Cerebellar cortex (tissue), 1 donor: Measurements from ENCODE around the gene MGST2.
"Not testable (repeated sequence)": the region's sequence is repeated elsewhere in the genome, so short reads cannot be mapped to it uniquely, and the experiment has no call there.

ENCODE experiments used
- DNase-seq: peaks from one replicate; pipeline ENCODE4 v3.0.0-alpha.2; 2015; ENCODE audit warnings: low spot score

MGST2 gene

DNA sequence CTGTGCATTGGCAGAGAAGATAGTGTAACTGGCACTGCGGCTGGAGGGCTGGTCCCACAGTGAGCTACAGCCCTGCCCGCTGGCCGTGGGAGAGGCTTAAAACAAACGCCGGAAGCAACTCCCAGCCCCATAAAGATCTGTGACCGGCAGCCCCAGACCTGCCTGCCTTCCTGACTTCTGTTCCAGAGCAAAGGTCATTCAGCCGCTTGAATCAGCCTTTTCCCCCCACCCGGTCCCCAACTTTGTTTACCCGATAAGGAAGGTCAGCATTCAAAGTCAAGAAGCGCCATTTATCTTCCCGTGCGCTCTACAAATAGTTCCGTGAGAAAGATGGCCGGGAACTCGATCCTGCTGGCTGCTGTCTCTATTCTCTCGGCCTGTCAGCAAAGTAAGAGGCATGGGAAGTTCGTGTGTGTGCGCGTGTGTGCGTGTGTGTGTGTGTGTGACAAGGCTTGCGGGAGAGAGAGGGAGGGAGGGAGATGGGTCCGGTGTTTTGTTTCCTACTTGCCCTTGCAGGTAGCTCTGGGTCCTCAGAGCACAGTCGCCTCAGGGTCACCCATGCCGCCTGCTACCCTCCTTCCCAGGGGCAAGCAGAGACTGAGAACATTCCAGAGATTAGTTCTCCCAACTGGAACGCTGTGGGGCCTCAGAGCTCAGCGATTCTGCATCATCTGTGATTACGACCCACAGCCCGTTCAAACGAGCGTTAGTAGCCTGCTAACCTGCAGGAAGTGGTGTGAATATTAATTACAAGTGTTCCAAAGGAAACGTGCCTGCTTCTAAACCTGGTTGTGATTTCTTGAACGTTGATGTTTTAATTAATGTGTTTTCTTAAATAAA lies at the start of gene MGST2:
TSS of gene MGST2 (plus strand) at position 130 of the 840 bp plus-strand sequence. CDS start at position 331, 201 bp downstream.
- DNase-seq = peak; percentile 69

DNA sequence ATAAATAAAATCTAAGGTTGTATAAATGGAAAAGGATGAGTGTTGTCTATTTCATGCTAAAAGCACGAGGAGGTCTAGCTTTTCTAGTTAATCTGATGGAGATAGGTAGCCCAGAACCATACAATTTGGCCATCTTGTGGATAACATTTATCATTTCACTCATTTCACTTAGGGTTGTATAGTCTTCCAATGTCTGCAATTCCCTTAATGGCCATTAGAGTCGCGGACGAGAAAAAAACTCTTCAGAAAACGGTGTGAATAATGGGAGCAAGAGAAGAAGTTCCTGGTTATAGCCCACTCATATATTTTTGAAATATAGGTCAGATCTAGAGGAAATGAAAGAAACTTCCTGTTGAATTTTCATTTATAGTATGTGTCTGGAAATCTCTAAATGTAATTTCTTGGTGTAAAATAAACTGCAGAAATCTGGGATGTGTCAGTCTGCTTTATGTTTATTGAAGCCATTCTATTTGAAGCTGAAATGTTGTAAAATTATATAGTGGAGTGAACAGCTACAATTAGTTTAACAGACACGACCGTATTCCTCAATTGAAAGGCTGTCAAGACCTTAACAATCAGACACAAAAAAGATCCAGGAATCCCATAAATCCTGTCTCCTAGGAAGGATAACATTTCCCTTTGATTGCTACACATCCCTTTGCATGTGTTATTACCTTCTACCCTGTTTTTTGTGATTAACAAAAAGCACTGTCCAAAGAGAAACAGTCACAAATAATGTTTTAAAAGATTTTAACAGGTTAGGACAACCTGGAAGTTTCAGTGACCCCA lies 47.7 kb upstream of the MGST2 start:
- no peak for DNase-seq

DNA sequence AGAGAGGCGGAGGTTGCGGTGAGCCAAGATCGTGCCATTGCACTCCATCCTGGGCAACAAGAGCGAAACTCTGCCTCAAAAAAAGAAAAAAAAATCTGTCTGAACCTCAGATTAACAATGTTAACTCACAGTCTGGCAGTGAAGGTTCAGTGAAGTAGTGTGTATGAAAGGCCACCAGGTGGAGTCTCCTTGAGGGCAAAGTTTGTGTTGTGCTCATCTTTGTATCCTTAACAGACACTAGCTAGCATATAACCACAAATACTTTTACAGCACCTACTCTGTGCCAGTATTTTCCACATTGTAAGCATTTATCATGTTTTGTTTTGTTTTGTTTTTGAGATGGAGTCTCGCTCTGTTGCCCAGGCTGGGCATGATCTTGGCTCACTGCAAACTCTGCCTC lies 46.0 kb upstream of the MGST2 start:
- peak; percentile 21 for DNase-seq

DNA sequence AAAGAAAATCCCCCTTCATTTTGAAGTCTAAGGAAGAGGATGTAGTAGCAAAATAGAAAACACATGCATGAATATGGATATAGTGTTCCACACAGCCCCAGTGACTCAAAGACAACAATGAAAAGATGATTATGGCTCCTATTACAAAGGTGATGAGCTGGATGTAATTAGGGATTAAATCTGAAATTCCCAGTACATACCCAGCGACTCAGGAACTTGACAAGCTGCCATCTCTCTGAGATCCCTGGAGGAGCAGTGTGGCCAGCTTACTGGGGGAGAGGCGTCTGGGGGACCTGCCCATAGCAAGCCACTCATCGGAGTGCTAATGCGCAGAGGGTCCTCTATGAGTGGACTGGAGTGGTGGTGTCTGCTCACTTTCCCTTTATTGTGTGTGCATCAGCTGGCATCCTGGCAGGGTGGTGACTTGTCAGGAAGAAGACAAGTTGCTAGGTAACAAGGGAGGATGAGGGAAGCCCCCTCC lies 42.7 kb upstream of the MGST2 start:
- no peak for DNase-seq

- DNase-seq = no peak
Measured at GRCh38 chr4:139624441-139625092, 41.1 kb upstream of the MGST2 start.

- no peak for DNase-seq
Measured at GRCh38 chr4:139625093-139625455, 40.5 kb upstream of the MGST2 start.

DNA sequence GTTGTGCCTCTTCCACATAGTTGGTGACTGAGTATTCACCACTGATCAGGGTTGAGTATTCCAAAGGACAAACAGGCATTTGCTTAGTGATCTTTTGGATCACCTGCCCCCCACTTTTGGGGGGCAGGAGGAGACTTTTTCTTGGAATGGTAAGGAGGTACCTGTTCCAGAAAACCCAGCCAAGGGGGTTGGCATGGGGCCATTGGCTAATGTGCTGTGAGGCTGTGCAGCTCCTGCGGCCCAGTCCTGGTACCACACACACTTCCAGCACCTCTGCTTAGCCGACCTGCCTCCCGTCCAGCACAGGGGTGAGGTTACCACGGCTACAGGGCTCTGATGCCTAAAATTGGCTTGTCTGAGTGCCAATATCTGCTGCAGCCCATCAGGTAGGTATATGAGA lies 40.1 kb upstream of the MGST2 start:
- peak; percentile 39 for DNase-seq

- no peak for DNase-seq
Measured at GRCh38 chr4:139628184-139629012, 37.2 kb upstream of the MGST2 start.

- DNase-seq = no peak
Measured at GRCh38 chr4:139629436-139630125, 36.0 kb upstream of the MGST2 start.

GRCh38 chr4:139630126-139630495 lies 35.5 kb upstream of the MGST2 start:
- no peak for DNase-seq

DNA sequence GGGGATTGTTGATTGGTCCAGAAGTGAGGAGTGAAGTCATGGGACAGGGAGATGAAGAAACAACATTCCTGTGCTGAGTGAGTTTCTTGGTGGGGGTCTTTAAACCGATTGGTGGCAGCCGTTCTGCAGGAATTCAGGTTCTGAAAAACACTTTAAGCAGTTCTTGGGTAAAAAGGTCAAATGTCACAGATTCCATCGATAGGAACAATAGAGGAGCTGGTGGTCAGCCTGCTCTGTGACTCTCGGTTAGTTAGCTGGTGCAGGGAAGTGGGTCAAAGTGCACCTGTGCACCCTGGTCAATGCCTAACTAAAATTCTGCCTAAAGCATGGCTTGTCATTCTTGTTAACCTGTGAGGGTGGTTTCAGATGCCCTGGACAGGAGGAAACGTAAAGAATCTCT lies 34.6 kb upstream of the MGST2 start:
- DNase-seq = no peak

GRCh38 chr4:139631791-139632190 lies 33.8 kb upstream of the MGST2 start:
- DNase-seq = no peak

DNA sequence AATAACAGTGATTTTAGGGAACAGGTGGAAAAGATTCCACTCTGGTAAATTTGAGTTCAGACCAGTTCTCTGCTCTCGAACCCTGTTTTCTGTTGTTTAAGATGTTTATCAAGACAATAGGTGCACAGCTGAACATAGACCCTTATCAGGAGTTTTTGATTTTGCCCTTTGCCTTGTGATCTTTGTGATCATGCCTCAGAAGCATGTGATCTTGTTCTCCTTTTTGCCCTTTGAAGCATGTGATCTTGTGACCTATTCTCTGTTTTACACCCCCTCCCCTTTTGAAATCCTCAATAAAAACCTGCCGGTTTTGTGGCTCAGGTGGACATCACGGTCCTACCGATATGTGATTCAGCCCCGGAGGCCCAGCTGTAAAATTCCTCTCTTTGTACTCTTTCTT lies 32.9 kb upstream of the MGST2 start:
- DNase-seq = not testable (repeated sequence)

- DNase-seq = no peak
Measured at GRCh38 chr4:139633195-139633594, 32.4 kb upstream of the MGST2 start.

DNA sequence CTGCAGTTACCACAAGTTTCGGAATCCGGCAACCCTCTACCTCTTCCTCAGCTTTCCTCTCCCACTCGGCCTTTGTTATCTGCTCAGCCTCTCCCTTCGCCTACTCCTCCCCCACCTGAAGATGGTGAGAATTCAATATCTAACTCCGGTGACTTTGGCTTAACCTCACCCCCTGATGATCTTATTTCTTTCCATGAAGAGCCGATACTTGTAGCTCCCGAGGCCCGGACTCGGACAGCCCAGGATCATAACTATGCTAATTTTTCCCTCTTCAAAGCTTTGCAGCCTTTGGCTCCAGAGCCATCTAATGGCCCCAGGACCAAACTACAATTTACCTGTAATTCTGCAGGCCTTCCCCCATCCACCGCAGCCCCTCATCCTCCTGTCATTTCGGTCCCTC lies 32.0 kb upstream of the MGST2 start:
- DNase-seq = peak; percentile 67

GRCh38 chr4:139635966-139636365 lies 29.7 kb upstream of the MGST2 start:
- DNase-seq = no peak

- not testable (repeated sequence) for DNase-seq
Measured at GRCh38 chr4:139638306-139638705, 27.3 kb upstream of the MGST2 start.

GRCh38 chr4:139639654-139640053 lies 26.0 kb upstream of the MGST2 start:
- DNase-seq = no peak

- no peak for DNase-seq
Measured at GRCh38 chr4:139641218-139641617, 24.4 kb upstream of the MGST2 start.

DNA sequence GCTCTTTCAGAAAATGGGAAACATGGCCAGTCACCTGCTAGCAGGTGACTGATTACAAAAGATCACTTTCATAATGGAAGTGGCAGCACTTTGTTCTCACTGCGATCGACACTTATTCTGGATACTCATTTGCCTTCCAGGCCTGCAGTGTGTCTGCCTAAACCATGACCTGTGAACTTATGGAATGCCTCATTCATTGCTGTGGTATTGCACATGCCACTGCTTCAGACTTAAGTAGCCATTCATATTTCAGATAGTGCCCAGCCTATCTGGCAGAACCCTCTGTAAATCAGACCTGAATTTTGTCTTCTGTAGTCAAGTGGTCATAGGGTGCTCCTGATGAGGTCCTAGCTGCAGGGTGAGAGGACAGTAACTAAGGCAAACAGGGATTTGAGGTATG lies 23.3 kb upstream of the MGST2 start:
- DNase-seq = no peak
